Measurements from ENCODE around the gene CMTM7. TPM values are rescaled to one million over a fixed set of nuclear protein-coding genes. Genes with fewer than 3 reads are reported as not detected.

The CMTM7 gene
- total RNA-seq, 3 donors from 2014 or later (not counting 1 experiment from before 2014, with no cell fraction given), result 4.1 to 16.7 (median 12.8) TPM

DNA sequence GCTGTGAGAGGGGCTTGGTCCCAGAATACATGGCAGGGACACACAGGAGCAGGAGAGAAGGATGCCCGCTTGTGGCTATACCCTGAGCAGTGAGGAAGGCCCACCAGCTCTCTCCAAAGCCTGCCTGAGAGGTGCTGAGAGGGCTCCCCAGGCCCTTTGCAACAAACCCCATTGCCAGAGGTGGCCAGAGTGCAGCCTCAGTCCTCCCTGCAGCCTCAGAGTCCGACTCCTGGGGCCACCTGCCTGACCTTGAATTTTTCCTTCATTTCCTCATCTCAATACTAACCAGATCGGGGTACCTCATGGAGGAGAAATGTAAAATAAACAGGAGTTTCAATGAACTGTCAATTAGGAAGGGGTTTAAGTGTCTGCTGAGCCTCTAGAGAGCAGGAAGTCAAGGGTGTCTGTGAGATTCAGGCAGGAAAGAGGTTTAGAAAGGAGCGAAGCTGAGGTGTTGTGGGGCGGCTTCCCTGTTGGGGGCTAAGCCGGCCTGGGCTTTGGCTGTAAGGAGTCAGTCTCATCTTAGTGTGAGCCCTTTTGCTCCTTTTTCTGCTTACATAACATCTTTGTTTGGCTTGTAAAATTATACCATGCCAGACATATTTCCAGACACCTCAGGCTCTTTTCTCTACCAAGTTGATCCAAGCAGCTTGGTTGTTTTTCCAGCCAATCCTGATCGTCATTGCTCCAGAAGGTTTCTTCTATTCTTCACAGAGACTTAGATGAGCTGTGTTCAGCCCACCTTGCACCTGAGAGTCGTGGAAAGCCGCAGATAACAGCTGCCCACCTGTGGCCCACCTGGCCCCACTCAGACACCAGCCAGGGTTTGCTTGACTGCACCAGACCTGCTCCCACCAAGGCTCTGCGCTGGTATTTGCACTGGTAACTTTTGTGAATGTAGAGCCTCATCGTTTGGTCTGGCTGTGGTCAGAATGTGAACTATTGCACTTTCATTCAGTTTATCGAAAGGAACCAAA lies 36.7 kb downstream of the CMTM7 start:
- Mint-ChIP-seq H3K9me3 (no peaks in the 10 kb centered on the region), H3K4me3 (peak overlapping the region; percentile 78), H3K4me1 (peaks cover 63 to 77% of the 10 kb centered on the region in 2 donors), H3K36me3 (no peaks in the 10 kb centered on the region), H3K27ac (peak overlapping the region; percentile 83 to 88), H3K27me3 (ENCODE audit: low read depth in 2 of 2) (no peaks in the 10 kb centered on the region)
- ATAC-seq (peak; percentile 71 to 82 (median 78)), DNase-seq (peak in 1 of 2 donors; percentile 78)
- no peaks in the 10 kb centered on the region for H3K27me3 ChIP-seq (ENCODE audit: control insufficient read depth, insufficient read depth, low read length)
- intact Hi-C loops (cut with micrococcal nuclease), result no loop called here
- peak overlapping the region; percentile 46 for H3K27ac ChIP-seq (ENCODE audit: low read length)
- peaks cover 74% of the 10 kb centered on the region for H3K4me1 ChIP-seq (ENCODE audit: control insufficient read depth, insufficient read depth, low read length)
- TF ChIP-seq, protein P1, sequence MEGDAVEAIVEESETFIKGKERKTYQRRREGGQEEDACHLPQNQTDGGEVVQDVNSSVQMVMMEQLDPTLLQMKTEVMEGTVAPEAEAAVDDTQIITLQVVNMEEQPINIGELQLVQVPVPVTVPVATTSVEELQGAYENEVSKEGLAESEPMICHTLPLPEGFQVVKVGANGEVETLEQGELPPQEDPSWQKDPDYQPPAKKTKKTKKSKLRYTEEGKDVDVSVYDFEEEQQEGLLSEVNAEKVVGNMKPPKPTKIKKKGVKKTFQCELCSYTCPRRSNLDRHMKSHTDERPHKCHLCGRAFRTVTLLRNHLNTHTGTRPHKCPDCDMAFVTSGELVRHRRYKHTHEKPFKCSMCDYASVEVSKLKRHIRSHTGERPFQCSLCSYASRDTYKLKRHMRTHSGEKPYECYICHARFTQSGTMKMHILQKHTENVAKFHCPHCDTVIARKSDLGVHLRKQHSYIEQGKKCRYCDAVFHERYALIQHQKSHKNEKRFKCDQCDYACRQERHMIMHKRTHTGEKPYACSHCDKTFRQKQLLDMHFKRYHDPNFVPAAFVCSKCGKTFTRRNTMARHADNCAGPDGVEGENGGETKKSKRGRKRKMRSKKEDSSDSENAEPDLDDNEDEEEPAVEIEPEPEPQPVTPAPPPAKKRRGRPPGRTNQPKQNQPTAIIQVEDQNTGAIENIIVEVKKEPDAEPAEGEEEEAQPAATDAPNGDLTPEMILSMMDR (IDR thresholded peaks at IDR 0.05), result no peak
- no peaks in the 10 kb centered on the region for H3K9me3 ChIP-seq (ENCODE audit: control insufficient read depth, insufficient read depth, low read length)
- no peak overlapping the region for H3K4me3 ChIP-seq (ENCODE audit: low read length)
- no peaks in the 10 kb centered on the region for H3K36me3 ChIP-seq (ENCODE audit: control insufficient read depth, insufficient read depth, low read length)
- 25% methylated on average over 12 of the region's 12 CpGs for WGBS (ENCODE audit: insufficient coverage)

DNA sequence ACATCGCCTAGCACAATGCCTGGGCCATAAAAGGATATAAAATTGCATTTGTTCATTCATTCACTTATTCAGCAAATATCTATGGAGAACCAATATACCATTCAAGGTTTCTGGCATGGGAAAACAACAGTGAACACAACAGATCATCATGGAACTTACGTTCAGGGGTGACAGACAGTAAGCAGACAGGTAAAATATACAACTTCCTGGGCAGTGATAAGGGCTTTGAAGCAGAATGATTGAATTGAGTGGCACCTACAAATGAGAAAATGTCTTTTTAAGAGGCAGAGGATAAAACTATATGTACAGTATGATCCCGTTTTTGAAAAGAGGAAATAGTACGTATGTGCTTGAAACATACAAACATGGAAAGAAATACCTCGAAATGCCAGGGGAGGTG lies 39.2 kb downstream of the CMTM7 start:
- no peak overlapping the region for H3K27ac ChIP-seq (ENCODE audit: low read length)
- no peak overlapping the region for H3K4me3 ChIP-seq (ENCODE audit: low read length)
- peak in 1 of 2 donors; percentile 49 for DNase-seq
- WGBS (ENCODE audit: insufficient coverage), result 47% methylated on average over 5 of the region's 5 CpGs
- intact Hi-C loops (cut with micrococcal nuclease), result no loop called here
- H3K9me3 ChIP-seq (ENCODE audit: control insufficient read depth, insufficient read depth, low read length), result no peaks in the 10 kb centered on the region
- no peaks in the 10 kb centered on the region for H3K36me3 ChIP-seq (ENCODE audit: control insufficient read depth, insufficient read depth, low read length)
- peak overlapping the region; percentile 13 for H3K4me3 Mint-ChIP-seq
- no peaks in the 10 kb centered on the region for H3K9me3 Mint-ChIP-seq
- peak overlapping the region; percentile 52 to 62 for H3K27ac Mint-ChIP-seq
- TF ChIP-seq, protein P1 (IDR thresholded peaks at IDR 0.05), result no peak
- no peaks in the 10 kb centered on the region for H3K27me3 Mint-ChIP-seq (ENCODE audit: low read depth in 2 of 2)
- H3K4me1 Mint-ChIP-seq, result peaks cover 54 to 64% of the 10 kb centered on the region in 2 donors
- H3K27me3 ChIP-seq (ENCODE audit: control insufficient read depth, insufficient read depth, low read length), result no peaks in the 10 kb centered on the region
- no peak for ATAC-seq
- H3K4me1 ChIP-seq (ENCODE audit: control insufficient read depth, insufficient read depth, low read length), result peaks cover 63% of the 10 kb centered on the region
- H3K36me3 Mint-ChIP-seq, result no peaks in the 10 kb centered on the region

DNA sequence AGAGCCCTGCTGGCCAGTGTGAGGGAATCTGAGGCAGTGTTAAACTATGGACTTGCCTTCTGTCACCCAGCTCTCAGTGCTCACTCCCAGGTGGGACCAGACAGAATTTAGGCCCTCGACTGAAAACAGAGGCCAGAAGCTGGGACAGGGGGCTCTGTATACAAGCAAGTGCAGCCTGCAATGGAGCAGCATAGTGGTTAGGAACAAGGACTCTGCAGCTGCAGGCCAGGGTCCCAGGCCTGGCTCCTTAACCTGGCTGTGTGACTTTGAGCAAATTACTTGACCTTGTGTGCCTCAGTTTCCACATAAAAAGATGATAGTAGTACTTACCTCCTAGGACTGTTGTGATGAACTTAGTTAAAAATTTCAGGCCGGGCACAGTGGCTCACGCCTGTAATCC lies 39.8 kb downstream of the CMTM7 start:
- Mint-ChIP-seq H3K27ac (peak overlapping the region; percentile 52 to 62), H3K9me3 (no peaks in the 10 kb centered on the region), H3K36me3 (no peaks in the 10 kb centered on the region), H3K27me3 (ENCODE audit: low read depth in 2 of 2) (no peaks in the 10 kb centered on the region), H3K4me1 (peaks cover 54 to 67% of the 10 kb centered on the region in 2 donors), H3K4me3 (no peak overlapping the region)
- no peak for DNase-seq
- Histone ChIP-seq H3K4me3 (ENCODE audit: low read length) (no peak overlapping the region), H3K27ac (ENCODE audit: low read length) (no peak overlapping the region), H3K27me3 (ENCODE audit: control insufficient read depth, insufficient read depth, low read length) (no peaks in the 10 kb centered on the region), H3K4me1 (ENCODE audit: control insufficient read depth, insufficient read depth, low read length) (peaks cover 62% of the 10 kb centered on the region), H3K9me3 (ENCODE audit: control insufficient read depth, insufficient read depth, low read length) (no peaks in the 10 kb centered on the region), H3K36me3 (ENCODE audit: control insufficient read depth, insufficient read depth, low read length) (no peaks in the 10 kb centered on the region)
- ATAC-seq, result no peak
- TF ChIP-seq, protein P1 (IDR thresholded peaks at IDR 0.05), result no peak
- 95% methylated on average over 3 of the region's 3 CpGs for WGBS (ENCODE audit: insufficient coverage)
- intact Hi-C loops (cut with micrococcal nuclease), result no loop called here

Measured in natural killer cell (primary cell).